K562 (cell line): ENCODE data around the gene CENPT. TPM values are rescaled to one million over a fixed set of nuclear protein-coding genes. Genes with fewer than 3 reads are reported as not detected.

Experiments used
- ARID3A ChIP-seq: IDR thresholded peaks from 2 replicates; pipeline ENCODE4 v1.6.1; 2012; ENCODE audit warnings: low read depth, low read length, improper control_type of control experiment, borderline replicate concordance
- DLX4 ChIP-seq: fragments of 250-450 bp; sonication (Bioruptor Pico); IDR thresholded peaks from 2 replicates; pipeline ENCODE4 v1.6.1; 2021; ENCODE audit warnings: mild to moderate bottlenecking
- E2F4 ChIP-seq: sonication (generic); formaldehyde crosslinking; IDR thresholded peaks from 2 replicates; pipeline ENCODE4 v1.8.0; 2022; ENCODE audit warnings: mild to moderate bottlenecking, low read depth, missing genetic modification reagents
- EGR1 ChIP-seq: fragments of 450-650 bp; conservative IDR thresholded peaks from 2 replicates; pipeline ENCODE4 v1.6.1; 2017; ENCODE audit warnings: mild to moderate bottlenecking
- ELK1 ChIP-seq: sonication (generic); formaldehyde crosslinking; IDR thresholded peaks from 2 replicates; pipeline ENCODE4 v1.8.1; 2022; ENCODE audit warnings: missing genetic modification reagents
- HMBOX1 ChIP-seq: sonication (generic); IDR thresholded peaks from 2 replicates; pipeline ENCODE4 v1.6.1; 2016
- HNRNPUL1 ChIP-seq: fragments of 200-400 bp; formaldehyde crosslinking; IDR thresholded peaks from 2 replicates; pipeline ENCODE4 v1.6.1; 2017; ENCODE audit warnings: low read length
- JUNB ChIP-seq: fragments of 450-650 bp; formaldehyde crosslinking; conservative IDR thresholded peaks from 2 replicates; pipeline ENCODE4 v1.4.0; 2020; ENCODE audit warnings: mild to moderate bottlenecking
- OTX1 ChIP-seq: fragments of 450-650 bp; formaldehyde crosslinking; IDR thresholded peaks from 2 replicates; pipeline ENCODE4 v1.4.0; 2022; ENCODE audit warnings: mild to moderate bottlenecking
- PHF21A ChIP-seq: fragments of 450-650 bp; IDR thresholded peaks from 2 replicates; pipeline ENCODE4 v1.6.1; 2017; ENCODE audit warnings: low read depth, borderline replicate concordance
- RCOR1 ChIP-seq, 2 experiments: IDR thresholded peaks; 2 replicates each; pipeline ENCODE4 v1.6.1; 2012; ENCODE audit warnings: low read depth in 2 of 2, low read length in 2 of 2, borderline replicate concordance in 1 of 2, improper control_type of control experiment in 1 of 2
- THRB ChIP-seq: fragments of 450-650 bp; formaldehyde crosslinking; conservative IDR thresholded peaks from 2 replicates; pipeline ENCODE4 v1.4.0; 2022; ENCODE audit warnings: mild to moderate bottlenecking, missing genetic modification characterization
- YBX1 ChIP-seq: fragments of 450-650 bp; IDR thresholded peaks from 2 replicates; pipeline ENCODE4 v1.7.1; 2016; ENCODE audit warnings: mild to moderate bottlenecking
- ZNF398 ChIP-seq: fragments of 250-450 bp; sonication (Bioruptor Pico); IDR thresholded peaks from 2 replicates; pipeline ENCODE4 v1.8.0; 2021; ENCODE audit warnings: moderate library complexity, mild to moderate bottlenecking, inconsistent platforms
- ZNF449 ChIP-seq: fragments of 250-450 bp; sonication (Bioruptor Pico); IDR thresholded peaks from 2 replicates; pipeline ENCODE4 v1.8.0; 2022; ENCODE audit warnings: moderate library complexity, mild to moderate bottlenecking, inconsistent platforms
- ZNF644 ChIP-seq: fragments of 200-800 bp; sonication (Bioruptor generic); IDR thresholded peaks from 2 replicates; pipeline ENCODE4 v1.6.1; 2016; ENCODE audit warnings: low read depth, missing genetic modification characterization, missing compliant biosample characterization
- ZNF780A ChIP-seq: fragments of 250-450 bp; sonication (Bioruptor Pico); IDR thresholded peaks from 2 replicates; pipeline ENCODE4 v1.5.0; 2021; ENCODE audit warnings: mild to moderate bottlenecking
- polyA plus RNA-seq, 8 experiments: library from polyadenylated mRNA; depleted of rRNA in 4 of 8; stranded (reverse) in 5 of 8; unstranded in 3 of 8; fragments of >200 nt; fragmentation: Nextera tagmentation in 2 of 8; fragmentation: Illumina TruSeq in 1 of 8; extraction: Ambion mirVana in 2 of 8; extraction: Trizol in 1 of 8; gene quantifications; 2 replicates each; pipeline versions ENCODE4 v1.2.1 to v1.2.3, GENCODE V29; 2011 to 2014; ENCODE audit warnings: inconsistent platforms in 1 of 8, missing spikeins in 1 of 8
- total RNA-seq, 7 experiments: library from RNA; depleted of rRNA in 6 of 7; stranded (reverse); fragments of >200 nt in 6 of 7; fragmentation: Illumina TruSeq in 2 of 7; extraction: Trizol in 2 of 7; gene quantifications; 2 replicates each; pipeline versions ENCODE4 v1.2.1 to v1.2.3, GENCODE V29; 2011 to 2021; ENCODE audit warnings: low replicate concordance in 1 of 7

CENPT gene
- total and polyA plus RNA-seq, 9 of the 15 experiments (the other 6 are each of a cell fraction or from before 2014, with no cell fraction given) = 3.6 to 94.2 (median 44.1) TPM

GRCh38 chr16:67846320-67847063 is 1.0 kb downstream of the CENPT start, which contains the start of gene NUTF2 (continued):
- no peak for TF ChIP-seq ZNF449
- TF ChIP-seq ZNF398 (CRISPR knock-in tag) = no peak
- TF ChIP-seq ZNF780A (CRISPR knock-in tag) = no peak
- peak; percentile 84 for TF ChIP-seq EGR1
- TF ChIP-seq PHF21A = peak; percentile 1; the same call in 1 of the 2 replicates
- TF ChIP-seq OTX1 (CRISPR knock-in tag) = peak; percentile 48; the same call in 1 of the 2 replicates
- no peak for TF ChIP-seq RCOR1 (IDR thresholded peaks at IDR 0.05; ENCODE audit: borderline replicate concordance in 1 of 2, low read depth in 2 of 2, low read length in 2 of 2)
- TF ChIP-seq YBX1 = no peak
- TF ChIP-seq ARID3A = no peak
- TF ChIP-seq ZNF644 (tag) = peak; percentile 89
- TF ChIP-seq HMBOX1 = no peak
- no peak for TF ChIP-seq HNRNPUL1
- no peak for TF ChIP-seq THRB
- no peak for TF ChIP-seq ELK1
- TF ChIP-seq DLX4 (CRISPR knock-in tag) = no peak
- TF ChIP-seq E2F4 (CRISPR knock-in tag) = no peak
- TF ChIP-seq JUNB (CRISPR knock-in tag) = no peak
